Stimulated activated CD8-positive, alpha-beta memory T cell treated with anti-CD3 and anti-CD28 coated beads, Interleukin-15, amount 100 ng/mL, for 48 hours (primary cell): ENCODE results near the gene APOM.

ENCODE experiments used
- DNase-seq, 2 donors: peaks; one replicate each; pipeline ENCODE4 v3.0.0-alpha.2; 2020; ENCODE audit warnings: low read depth in 2 of 2

Gene APOM

DNA sequence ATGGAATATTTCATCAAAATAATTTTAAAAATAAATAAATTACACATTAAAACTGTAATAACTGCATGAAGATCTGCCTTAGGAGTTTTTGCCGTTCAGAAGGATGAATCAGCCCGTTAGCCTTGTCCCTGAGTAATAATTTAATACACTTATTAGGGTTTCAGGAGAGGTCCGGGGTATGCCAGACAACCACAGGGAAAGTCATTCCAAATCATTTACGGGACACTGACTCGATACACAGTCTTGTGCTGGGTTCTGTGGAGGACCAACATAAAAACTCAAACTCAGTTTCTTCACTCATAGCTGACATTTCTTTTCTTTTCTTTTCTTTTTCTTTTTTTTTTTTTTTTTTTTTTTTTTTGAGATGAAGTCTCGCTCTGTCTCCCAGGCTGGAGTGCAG is 50.2 kb downstream of the APOM start:
- no peak for DNase-seq

GRCh38 chr6:31706599-31706998 is 50.9 kb downstream of the APOM start, which contains the start of gene LY6G6F:
TSS of gene LY6G6F (plus strand) at chr6:31706866. CDS start at chr6:31706907, 41 bp downstream.
- no peak for DNase-seq

DNA sequence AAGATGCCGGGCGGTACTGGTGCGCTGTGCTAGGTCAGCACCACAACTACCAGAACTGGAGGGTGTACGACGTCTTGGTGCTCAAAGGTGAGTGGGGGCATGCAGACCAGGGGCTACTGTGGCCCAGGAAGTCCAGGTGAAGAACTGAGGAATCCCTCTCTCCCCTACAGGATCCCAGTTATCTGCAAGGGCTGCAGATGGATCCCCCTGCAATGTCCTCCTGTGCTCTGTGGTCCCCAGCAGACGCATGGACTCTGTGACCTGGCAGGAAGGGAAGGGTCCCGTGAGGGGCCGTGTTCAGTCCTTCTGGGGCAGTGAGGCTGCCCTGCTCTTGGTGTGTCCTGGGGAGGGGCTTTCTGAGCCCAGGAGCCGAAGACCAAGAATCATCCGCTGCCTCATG is 52.0 kb downstream of the APOM start:
- no peak for DNase-seq
